ENCODE results near the gene SNRNP25. TPM values are rescaled to one million over a fixed set of nuclear protein-coding genes. Genes with fewer than 3 reads are reported as not detected.
A peak's percentile ranks its signal among the peaks of the same experiment; 100 is the strongest.

The SNRNP25 gene
- total and polyA plus RNA-seq, 7 donors: 23.0 to 41.7 (median 33.8) TPM

DNA sequence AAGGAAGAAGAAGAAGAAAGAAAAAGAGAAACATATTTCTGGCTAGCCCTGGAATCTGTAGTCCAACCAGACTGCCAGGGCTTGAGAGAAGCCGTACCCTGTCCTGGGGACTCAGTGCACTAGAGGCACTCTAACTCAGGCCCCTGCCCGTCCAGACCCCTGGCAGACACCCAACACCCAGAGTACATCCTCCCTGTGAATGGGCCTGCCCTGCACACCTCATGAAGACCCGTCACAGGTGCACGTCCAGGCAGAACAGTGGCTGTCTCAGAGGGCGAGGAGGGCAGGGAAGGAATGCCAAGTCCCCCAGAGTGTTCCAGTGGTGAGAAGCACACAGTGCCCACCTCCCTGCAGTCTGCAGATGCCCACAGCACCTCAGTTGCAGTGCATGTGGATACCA, 47.4 kb downstream of the SNRNP25 start:
- H3K9me3 ChIP-seq: no peaks in the 10 kb centered on the region
- intact Hi-C loops (cut with DNase I): no loop called here
- TF ChIP-seq, protein P1, sequence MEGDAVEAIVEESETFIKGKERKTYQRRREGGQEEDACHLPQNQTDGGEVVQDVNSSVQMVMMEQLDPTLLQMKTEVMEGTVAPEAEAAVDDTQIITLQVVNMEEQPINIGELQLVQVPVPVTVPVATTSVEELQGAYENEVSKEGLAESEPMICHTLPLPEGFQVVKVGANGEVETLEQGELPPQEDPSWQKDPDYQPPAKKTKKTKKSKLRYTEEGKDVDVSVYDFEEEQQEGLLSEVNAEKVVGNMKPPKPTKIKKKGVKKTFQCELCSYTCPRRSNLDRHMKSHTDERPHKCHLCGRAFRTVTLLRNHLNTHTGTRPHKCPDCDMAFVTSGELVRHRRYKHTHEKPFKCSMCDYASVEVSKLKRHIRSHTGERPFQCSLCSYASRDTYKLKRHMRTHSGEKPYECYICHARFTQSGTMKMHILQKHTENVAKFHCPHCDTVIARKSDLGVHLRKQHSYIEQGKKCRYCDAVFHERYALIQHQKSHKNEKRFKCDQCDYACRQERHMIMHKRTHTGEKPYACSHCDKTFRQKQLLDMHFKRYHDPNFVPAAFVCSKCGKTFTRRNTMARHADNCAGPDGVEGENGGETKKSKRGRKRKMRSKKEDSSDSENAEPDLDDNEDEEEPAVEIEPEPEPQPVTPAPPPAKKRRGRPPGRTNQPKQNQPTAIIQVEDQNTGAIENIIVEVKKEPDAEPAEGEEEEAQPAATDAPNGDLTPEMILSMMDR (IDR thresholded peaks at IDR 0.05): no peak
- no peak for TF ChIP-seq POLR2AphosphoS5 (IDR thresholded peaks at IDR 0.05)
- TF ChIP-seq EP300 (IDR thresholded peaks at IDR 0.05): no peak
- no peak for TF ChIP-seq POLR2A (IDR thresholded peaks at IDR 0.05)
- H3K4me3 ChIP-seq: no peak overlapping the region
- H3K4me1 ChIP-seq: peaks cover 0 to 17% (median 10%) of the 10 kb centered on the region in 4 donors
- no peak for DNase-seq
- H3K36me3 ChIP-seq: peaks cover 0 to 21% (median 6%) of the 10 kb centered on the region in 4 donors
- H3K27me3 ChIP-seq: no peaks in the 10 kb centered on the region
- WGBS, 2 donors: 91 to 92% methylated on average over 5 of the region's 5 CpGs
- peak overlapping the region in 3 of 4 donors; percentile 43 to 62 (median 54) for H3K27ac ChIP-seq

DNA sequence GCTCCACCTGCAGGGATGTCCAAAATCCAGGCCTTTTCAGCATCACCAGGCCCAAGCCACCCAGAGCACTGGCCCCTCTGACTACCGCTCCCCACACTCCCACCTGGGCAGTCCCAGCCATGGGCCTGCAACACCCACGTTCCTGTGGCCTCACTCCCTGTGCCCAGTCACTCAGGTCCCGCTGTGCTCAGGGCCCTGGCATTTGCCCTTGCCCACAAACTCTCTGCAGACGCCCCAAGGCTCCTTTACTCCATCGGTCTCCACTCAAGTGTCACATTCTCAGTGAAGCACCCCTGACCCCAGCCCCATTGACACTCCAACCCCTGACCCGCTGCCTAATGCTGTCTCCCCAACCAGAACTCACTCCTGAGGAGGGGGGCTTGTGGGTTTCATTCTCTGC, 48.0 kb downstream of the SNRNP25 start:
- Histone ChIP-seq H3K4me1 (peaks cover 0 to 17% (median 10%) of the 10 kb centered on the region in 4 donors), H3K27ac (peak overlapping the region; percentile 43 to 62 (median 52)), H3K27me3 (no peaks in the 10 kb centered on the region), H3K36me3 (peaks cover 0 to 17% (median 6%) of the 10 kb centered on the region in 4 donors), H3K4me3 (no peak overlapping the region), H3K9me3 (no peaks in the 10 kb centered on the region)
- intact Hi-C loops (cut with DNase I): no loop called here
- no peak for DNase-seq
- WGBS, 2 donors: 92 to 93% methylated on average over 6 of the region's 6 CpGs
- no peak for TF ChIP-seq POLR2A (IDR thresholded peaks at IDR 0.05)
- TF ChIP-seq, protein P1 (IDR thresholded peaks at IDR 0.05): no peak
- TF ChIP-seq EP300 (IDR thresholded peaks at IDR 0.05): no peak
- no peak for TF ChIP-seq POLR2AphosphoS5 (IDR thresholded peaks at IDR 0.05)

DNA sequence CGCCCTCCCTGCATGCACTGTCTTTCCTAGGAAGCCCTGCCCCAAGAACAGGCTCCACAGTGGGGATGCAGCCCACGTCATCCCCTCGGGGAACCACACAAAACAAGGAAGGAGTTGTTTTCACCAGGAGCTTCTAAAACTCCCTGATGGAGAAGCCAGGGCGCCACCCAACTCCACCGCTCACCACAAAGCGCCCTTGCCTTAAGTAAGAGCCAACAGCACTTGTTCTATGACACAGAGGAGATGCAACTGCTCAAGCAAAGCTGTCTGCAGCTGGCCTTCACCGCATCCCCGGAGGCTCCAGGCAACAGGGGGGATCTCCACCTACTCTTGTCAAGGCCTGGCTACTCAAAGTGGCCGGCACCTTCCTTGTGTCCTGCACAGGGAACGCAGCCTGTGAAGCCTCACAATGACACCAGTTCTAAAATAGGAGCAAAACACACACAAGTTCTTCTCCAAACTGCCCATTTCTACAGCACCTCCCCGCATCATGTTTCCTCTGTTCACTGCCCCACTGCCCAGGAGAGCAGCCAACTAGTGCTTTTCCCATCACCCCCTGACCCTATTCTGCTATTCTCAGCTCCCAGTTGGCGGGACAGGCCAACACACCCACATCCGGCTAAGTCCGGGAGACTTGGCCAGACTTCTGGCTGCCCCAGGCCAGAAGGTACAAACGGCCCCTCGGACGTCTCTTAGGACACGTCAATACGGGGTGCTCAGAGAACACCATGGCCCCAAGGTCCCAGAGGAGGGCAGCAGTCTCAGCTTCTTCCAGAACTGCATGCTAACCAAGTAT, 48.6 kb downstream of the SNRNP25 start:
- Histone ChIP-seq H3K4me1 (peaks cover 0 to 16% (median 4%) of the 10 kb centered on the region in 4 donors), H3K36me3 (peaks cover 0 to 17% (median 6%) of the 10 kb centered on the region in 4 donors), H3K27me3 (no peaks in the 10 kb centered on the region), H3K9me3 (no peaks in the 10 kb centered on the region), H3K4me3 (no peak overlapping the region), H3K27ac (peak overlapping the region; percentile 43 to 62 (median 52))
- intact Hi-C loops (cut with DNase I): no loop called here
- peak; percentile 80 for DNase-seq
- TF ChIP-seq EP300 (IDR thresholded peaks at IDR 0.05): no peak
- peak in 2 of 4 donors; percentile 20 to 35 for TF ChIP-seq POLR2AphosphoS5 (IDR thresholded peaks at IDR 0.05)
- WGBS, 2 donors: 81 to 87% methylated on average over 19 of the region's 19 CpGs

DNA sequence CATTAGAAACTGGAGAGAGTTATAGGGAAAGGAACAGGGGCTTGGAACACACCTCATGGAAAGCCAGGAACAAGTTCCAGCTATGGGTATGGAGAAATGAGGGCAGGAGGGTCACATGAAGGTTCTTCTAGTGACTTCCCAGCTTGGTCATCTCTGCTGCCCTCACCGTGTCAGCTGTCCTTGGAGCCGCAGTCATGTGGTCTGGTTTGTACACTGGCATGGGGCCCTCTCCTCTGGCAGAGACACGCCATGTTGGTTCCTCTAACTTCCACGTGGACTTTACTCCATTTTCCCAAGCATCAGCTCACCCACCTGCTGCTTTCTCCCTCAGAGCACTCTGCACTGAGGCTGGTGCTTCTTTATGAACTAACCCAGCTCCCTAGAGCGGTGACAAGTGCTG, 50.7 kb downstream of the SNRNP25 start:
- peaks cover 0 to 15% (median 0%) of the 10 kb centered on the region in 4 donors for H3K4me1 ChIP-seq
- WGBS, 2 donors: 89 to 93% methylated on average over 5 of the region's 5 CpGs
- no peak for DNase-seq
- H3K9me3 ChIP-seq: no peaks in the 10 kb centered on the region
- peaks cover 0 to 11% (median 4%) of the 10 kb centered on the region in 4 donors for H3K36me3 ChIP-seq
- no peaks in the 10 kb centered on the region for H3K27me3 ChIP-seq
- H3K4me3 ChIP-seq: no peak overlapping the region
- TF ChIP-seq, protein P1 (IDR thresholded peaks at IDR 0.05): no peak
- TF ChIP-seq POLR2AphosphoS5 (IDR thresholded peaks at IDR 0.05) (no peak), EP300 (IDR thresholded peaks at IDR 0.05) (no peak), POLR2A (IDR thresholded peaks at IDR 0.05) (no peak)
- no peak overlapping the region for H3K27ac ChIP-seq
- intact Hi-C loops (cut with DNase I): no loop called here

DNA sequence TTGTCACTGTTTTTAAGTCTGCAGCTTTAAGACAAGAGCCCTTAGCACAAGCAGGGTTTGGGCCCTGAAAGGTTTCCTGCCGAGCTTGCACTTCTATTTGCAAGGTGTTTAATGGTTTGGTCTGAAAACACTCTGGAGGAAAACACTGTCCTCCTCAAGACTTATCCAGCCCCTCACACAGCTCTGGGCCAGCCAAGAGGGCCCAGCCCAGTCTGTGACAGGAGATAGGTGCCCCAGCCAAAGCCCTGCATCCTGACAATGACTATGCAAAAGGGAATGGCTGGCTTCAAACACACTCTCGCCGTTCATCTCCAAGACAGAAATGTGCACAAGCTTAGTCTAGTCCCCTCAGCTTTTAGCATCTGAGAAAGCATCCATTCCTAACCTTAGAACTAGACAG, 51.3 kb downstream of the SNRNP25 start:
- DNase-seq: no peak
- Histone ChIP-seq H3K36me3 (peaks cover 0 to 17% (median 6%) of the 10 kb centered on the region in 4 donors), H3K4me3 (no peak overlapping the region), H3K4me1 (peaks cover 0 to 15% (median 0%) of the 10 kb centered on the region in 4 donors), H3K27ac (no peak overlapping the region), H3K9me3 (no peaks in the 10 kb centered on the region), H3K27me3 (no peaks in the 10 kb centered on the region)
- no peak for TF ChIP-seq POLR2AphosphoS5 (IDR thresholded peaks at IDR 0.05)
- TF ChIP-seq EP300 (IDR thresholded peaks at IDR 0.05): no peak
- TF ChIP-seq, protein P1 (IDR thresholded peaks at IDR 0.05): no peak
- TF ChIP-seq POLR2A (IDR thresholded peaks at IDR 0.05): no peak
- 75 to 87% methylated on average over 3 of the region's 3 CpGs for WGBS, 2 donors
- intact Hi-C loops (cut with DNase I): no loop called here

Measured in sigmoid colon (tissue), 7 donors.